Measurements from ENCODE around the gene ITGA8. TPM values are rescaled to one million over a fixed set of nuclear protein-coding genes. Genes with fewer than 3 reads are reported as not detected.
"Not testable (repeated sequence)": the region's sequence is repeated elsewhere in the genome, so short reads cannot be mapped to it uniquely, and the experiment has no call there.

Gene ITGA8
- total RNA-seq, result 6.9 and 7.5 TPM in 2 replicates
- long read RNA-seq, full-length matches to known transcripts, result 1 of 8 reads
- long read RNA-seq, partial matches to known transcripts, result 3 of 8 reads
- long read RNA-seq, other reads (novel, unspliced or antisense), result 4 of 8 reads

- Mint-ChIP-seq H3K27ac (ENCODE audit: unreplicated experiment) (peak within 1 kb of the TSS; percentile 80), H3K4me1 (ENCODE audit: unreplicated experiment) (peaks cover 18% of the 10 kb centered on the region), H3K9me3 (ENCODE audit: unreplicated experiment) (no peaks in the 10 kb centered on the region), H3K4me3 (ENCODE audit: unreplicated experiment) (peak within 1 kb of the TSS; percentile 90), H3K27me3 (ENCODE audit: unreplicated experiment) (peaks cover 2% of the 10 kb centered on the region), H3K36me3 (ENCODE audit: unreplicated experiment) (no peaks in the 10 kb centered on the region)
- no peak for DNase-seq (ENCODE audit: extremely low spot score, unreplicated experiment)
- TF ChIP-seq CTCF (IDR thresholded peaks at IDR 0.05), result peak; percentile 79
Observed at GRCh38 chr10:15719899-15720634, at the start of gene ITGA8. Gene ITGA8 (minus strand): TSS chr10:15719922. CDS start chr10:15719771, 151 bp downstream.

GRCh38 chr10:15764892-15765454 lies 45.3 kb upstream of the ITGA8 start:
- H3K27me3 Mint-ChIP-seq (ENCODE audit: unreplicated experiment), result peaks cover 2% of the 10 kb centered on the region
- peaks cover 5% of the 10 kb centered on the region for H3K4me1 Mint-ChIP-seq (ENCODE audit: unreplicated experiment)
- no peak overlapping the region for H3K4me3 Mint-ChIP-seq (ENCODE audit: unreplicated experiment)
- no peaks in the 10 kb centered on the region for H3K36me3 Mint-ChIP-seq (ENCODE audit: unreplicated experiment)
- H3K27ac Mint-ChIP-seq (ENCODE audit: unreplicated experiment), result no peak overlapping the region
- DNase-seq (ENCODE audit: extremely low spot score, unreplicated experiment), result no peak
- peaks cover 5% of the 10 kb centered on the region for H3K9me3 Mint-ChIP-seq (ENCODE audit: unreplicated experiment)
- TF ChIP-seq CTCF (IDR thresholded peaks at IDR 0.05), result no peak

- no peak for DNase-seq (ENCODE audit: extremely low spot score, unreplicated experiment)
- Mint-ChIP-seq H3K36me3 (ENCODE audit: unreplicated experiment) (no peaks in the 10 kb centered on the region), H3K27ac (ENCODE audit: unreplicated experiment) (no peak overlapping the region), H3K4me1 (ENCODE audit: unreplicated experiment) (peaks cover 8% of the 10 kb centered on the region), H3K27me3 (ENCODE audit: unreplicated experiment) (peaks cover 9% of the 10 kb centered on the region), H3K9me3 (ENCODE audit: unreplicated experiment) (peaks cover 5% of the 10 kb centered on the region), H3K4me3 (ENCODE audit: unreplicated experiment) (no peak overlapping the region)
- TF ChIP-seq CTCF (IDR thresholded peaks at IDR 0.05), result no peak
Observed at GRCh38 chr10:15763006-15763405, 43.3 kb upstream of the ITGA8 start.

- H3K36me3 Mint-ChIP-seq (ENCODE audit: unreplicated experiment); H3K27ac Mint-ChIP-seq (ENCODE audit: unreplicated experiment); H3K9me3 Mint-ChIP-seq (ENCODE audit: unreplicated experiment); H3K4me1 Mint-ChIP-seq (ENCODE audit: unreplicated experiment); H3K4me3 Mint-ChIP-seq (ENCODE audit: unreplicated experiment); DNase-seq (ENCODE audit: extremely low spot score, unreplicated experiment): not testable (repeated sequence)
- peaks cover 11% of the 10 kb centered on the region for H3K27me3 Mint-ChIP-seq (ENCODE audit: unreplicated experiment)
Observed at GRCh38 chr10:15762239-15762638, 42.5 kb upstream of the ITGA8 start.

GRCh38 chr10:15761224-15761623 lies 41.5 kb upstream of the ITGA8 start:
- not testable (repeated sequence) for H3K4me1 Mint-ChIP-seq (ENCODE audit: unreplicated experiment); H3K27ac Mint-ChIP-seq (ENCODE audit: unreplicated experiment); H3K36me3 Mint-ChIP-seq (ENCODE audit: unreplicated experiment); H3K4me3 Mint-ChIP-seq (ENCODE audit: unreplicated experiment); DNase-seq (ENCODE audit: extremely low spot score, unreplicated experiment); H3K9me3 Mint-ChIP-seq (ENCODE audit: unreplicated experiment)
- peaks cover 20% of the 10 kb centered on the region for H3K27me3 Mint-ChIP-seq (ENCODE audit: unreplicated experiment)

GRCh38 chr10:15760681-15761080 lies 41.0 kb upstream of the ITGA8 start:
- H3K4me1 Mint-ChIP-seq (ENCODE audit: unreplicated experiment), result peaks cover 6% of the 10 kb centered on the region
- peaks cover 5% of the 10 kb centered on the region for H3K9me3 Mint-ChIP-seq (ENCODE audit: unreplicated experiment)
- no peak for DNase-seq (ENCODE audit: extremely low spot score, unreplicated experiment)
- H3K27ac Mint-ChIP-seq (ENCODE audit: unreplicated experiment), result no peak overlapping the region
- H3K4me3 Mint-ChIP-seq (ENCODE audit: unreplicated experiment), result no peak overlapping the region
- H3K27me3 Mint-ChIP-seq (ENCODE audit: unreplicated experiment), result peaks cover 24% of the 10 kb centered on the region
- H3K36me3 Mint-ChIP-seq (ENCODE audit: unreplicated experiment), result no peaks in the 10 kb centered on the region
- no peak for TF ChIP-seq CTCF (IDR thresholded peaks at IDR 0.05)

Measured in osteocyte (in vitro differentiated cells).